Endothelial cell of umbilical vein (primary cell): ENCODE measurements around the gene EIF2B5.

ENCODE experiments used
- CTCF ChIP-seq, 2 donors: IDR thresholded peaks; 1 replicate in 1 of 2; 2 replicates in 1 of 2; pipeline ENCODE4 v1.5.1; 2011; ENCODE audit warnings: low read length in 2 of 2, mild to moderate bottlenecking in 2 of 2, moderate library complexity in 2 of 2, control low read depth in 1 of 2, inconsistent platforms in 1 of 2, low read depth in 1 of 2; ENCODE audit not compliant: insufficient read depth in 1 of 2; ENCODE audit errors: extremely low read depth in 1 of 2
- EZH2 ChIP-seq: IDR thresholded peaks from 2 replicates; pipeline ENCODE4 v1.6.1; 2012; ENCODE audit warnings: borderline replicate concordance, low read depth, mild to moderate bottlenecking, moderate library complexity, low read length, inconsistent platforms; ENCODE audit not compliant: severe bottlenecking
- FOS ChIP-seq: IDR thresholded peaks from 2 replicates; pipeline ENCODE4 v1.6.1; 2011; ENCODE audit warnings: mild to moderate bottlenecking, low read length, moderate library complexity, borderline replicate concordance; ENCODE audit not compliant: insufficient read depth
- JUN ChIP-seq: IDR thresholded peaks from 2 replicates; pipeline ENCODE4 v1.6.1; 2011; ENCODE audit warnings: borderline replicate concordance, low read depth; ENCODE audit not compliant: insufficient read length, insufficient read depth
- MAX ChIP-seq: IDR thresholded peaks from 2 replicates; pipeline ENCODE4 v1.6.1; 2011; ENCODE audit not compliant: insufficient read depth, insufficient read length
- MYC ChIP-seq: IDR thresholded peaks from one replicate; pipeline ENCODE4 v1.6.1; 2011; ENCODE audit warnings: mild to moderate bottlenecking, low read depth, low read length
- POLR2A ChIP-seq: IDR thresholded peaks from 2 replicates; pipeline ENCODE4 v1.6.1; 2012; ENCODE audit warnings: low read depth, mild to moderate bottlenecking, control low read depth, low read length
- POLR2AphosphoS5 ChIP-seq: IDR thresholded peaks from 2 replicates; pipeline ENCODE4 v1.6.1; 2012; ENCODE audit warnings: low read depth, mild to moderate bottlenecking, control low read depth, low read length, moderate library complexity; ENCODE audit not compliant: insufficient read depth

GRCh38 chr3:184097556-184097955, 37.6 kb upstream of the EIF2B5 start:
- TF ChIP-seq FOS (no peak), CTCF (IDR thresholded peaks at IDR 0.05; ENCODE audit: extremely low read depth in 1 of 2, insufficient read depth in 1 of 2, low read depth in 1 of 2, low read length in 2 of 2) (no peak), POLR2AphosphoS5 (no peak), EZH2 (no peak), POLR2A (no peak), MAX (no peak), JUN (no peak), MYC (no peak)
